Pancreas (tissue), 10 donors: Measurements from ENCODE around the gene ALLC. TPM values are rescaled to one million over a fixed set of nuclear protein-coding genes. Genes with fewer than 3 reads are reported as not detected.

Source experiments
- ATAC-seq, 4 donors: fragments of 200-7000 bp; cut with Tn5 transposase; one replicate each; pipeline versions ENCODE4 v1.8.0 to v1.9.1; 2020; ENCODE audit warnings: mild to moderate bottlenecking in 4 of 4, moderate library complexity in 4 of 4
- DNase-seq, 6 donors: peaks; one replicate each; pipeline ENCODE4 v3.0.0-alpha.2; 2020
- FAIRE-seq: peaks from 2 replicates; lab custom pipeline; 2012; peaks lifted over from hg19 to GRCh38; lab: Jason Lieb, UNC
- H3K27ac ChIP-seq, 4 donors: fragments of 200-600 bp; sonication (generic); 1 replicate in 3 of 4; 2 replicates in 1 of 4; pipeline versions ENCODE4 v1.5.0 to v1.8.0; 2020
- H3K27me3 ChIP-seq, 4 donors: fragments of 200-600 bp; one replicate each; pipeline ENCODE4 v1.8.0; 2021
- H3K36me3 ChIP-seq, 3 donors: fragments of 200-600 bp; sonication (generic) in 1 of 3; one replicate each; pipeline versions ENCODE4 v1.5.0 to v1.8.0; 2020 to 2021
- H3K4me1 ChIP-seq, 3 donors: fragments of 200-600 bp; one replicate each; pipeline ENCODE4 v1.8.0; 2021
- H3K4me3 ChIP-seq, 4 donors: fragments of 200-600 bp; sonication (generic) in 2 of 4; one replicate each; pipeline versions ENCODE4 v1.5.0 to v1.8.0; 2020 to 2021
- H3K9me3 ChIP-seq, 4 donors: fragments of 200-600 bp; one replicate each; pipeline ENCODE4 v1.8.0; 2021
- WGBS, 2 donors: extraction: QIAGEN DNeasy Blood & Tissue Kit; methylation state at CpG; one replicate each; pipeline ENCODE4 v1.1.7; 2013; 5-methylcytosine and 5-hydroxymethylcytosine counted together
- intact Hi-C, 3 donors: fragments of 100-400 bp; cut with DNase I; formaldehyde crosslinking; loops; one replicate each; pipeline versions ENCODE4 v1.11.1 to v1.14.2; 2022
- polyA plus RNA-seq, 2 donors: library from polyadenylated mRNA; stranded (reverse); fragments of 200-250 nt; gene quantifications; one replicate each; pipeline ENCODE4 v1.2.3, GENCODE V29; 2013
- total RNA-seq, 6 donors: library from RNA; stranded (reverse); fragmentation: NEBNext Ultra II Directional in 4 of 6; extraction: Animal tissue kit (Norgen Biotek cat#: 25700) in 4 of 6; gene quantifications; one replicate each; pipeline versions ENCODE4 v1.2.1 to v1.2.4, GENCODE V29; 2021 to 2023
- TF ChIP-seq, protein P1 (sequence below), 4 donors: fragments of 200-600 bp; sonication (generic) in 3 of 4; IDR thresholded peaks; one replicate each; pipeline versions ENCODE4 v1.5.0 to v1.8.0; 2021; ENCODE audit warnings: antibody characterized with exemption in 4 of 4
- donor health status: healthy with polysubstance abuse.
- donor health status: DM: no; HTN: no; CAD: no; lungs with moderate emphysema.
- donor health status: DM: no; HTN: no; CAD: no.
- donor health status: control.
- donor health status: control.
- donor health status: Bipolar disorder and iron deficiency.
- donor health status: DM: yes; HTN: yes; CAD: no.
- donor health status: DM: no; HTN: no; CAD: no.
- donor health status: DM: no; HTN: no; CAD: no.
- donor health status: DM: yes; HTN: yes; CAD: no.

The ALLC gene
- total and polyA plus RNA-seq, 8 donors: 0.68 to 0.75 TPM; not detected in 6

DNA sequence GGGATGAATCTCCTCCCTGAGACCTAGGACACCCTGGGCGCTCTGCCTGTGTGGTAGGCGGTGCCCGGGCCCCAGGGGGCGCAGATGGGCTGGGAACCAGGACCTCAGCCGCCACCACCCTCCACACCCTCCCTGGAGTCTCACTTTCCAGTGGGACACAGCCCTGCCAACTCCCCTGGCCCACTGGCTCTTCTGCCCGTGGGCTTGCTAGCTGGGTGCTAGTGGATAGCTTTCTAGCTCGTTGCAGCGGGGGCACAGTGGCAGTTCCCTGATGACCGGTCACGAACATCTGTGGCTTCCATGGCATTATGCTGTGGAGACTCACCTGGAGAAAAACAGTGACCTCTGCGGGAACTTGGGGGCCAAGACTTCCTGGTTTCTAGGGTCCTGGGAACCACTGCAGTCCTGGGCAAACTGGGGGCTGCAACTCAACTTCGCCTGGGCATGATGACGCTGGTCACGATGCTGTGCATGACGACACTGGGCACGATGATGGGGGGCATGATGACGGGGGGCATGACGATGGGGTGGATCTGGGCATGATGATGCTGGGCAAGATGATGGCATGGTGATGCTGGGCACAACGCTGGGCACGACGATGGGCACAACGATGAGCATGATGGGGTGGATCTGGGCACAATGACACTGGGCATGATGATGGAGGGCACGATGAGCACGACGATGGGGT, 31.0 kb upstream of the ALLC start:
- TF ChIP-seq, protein P1, sequence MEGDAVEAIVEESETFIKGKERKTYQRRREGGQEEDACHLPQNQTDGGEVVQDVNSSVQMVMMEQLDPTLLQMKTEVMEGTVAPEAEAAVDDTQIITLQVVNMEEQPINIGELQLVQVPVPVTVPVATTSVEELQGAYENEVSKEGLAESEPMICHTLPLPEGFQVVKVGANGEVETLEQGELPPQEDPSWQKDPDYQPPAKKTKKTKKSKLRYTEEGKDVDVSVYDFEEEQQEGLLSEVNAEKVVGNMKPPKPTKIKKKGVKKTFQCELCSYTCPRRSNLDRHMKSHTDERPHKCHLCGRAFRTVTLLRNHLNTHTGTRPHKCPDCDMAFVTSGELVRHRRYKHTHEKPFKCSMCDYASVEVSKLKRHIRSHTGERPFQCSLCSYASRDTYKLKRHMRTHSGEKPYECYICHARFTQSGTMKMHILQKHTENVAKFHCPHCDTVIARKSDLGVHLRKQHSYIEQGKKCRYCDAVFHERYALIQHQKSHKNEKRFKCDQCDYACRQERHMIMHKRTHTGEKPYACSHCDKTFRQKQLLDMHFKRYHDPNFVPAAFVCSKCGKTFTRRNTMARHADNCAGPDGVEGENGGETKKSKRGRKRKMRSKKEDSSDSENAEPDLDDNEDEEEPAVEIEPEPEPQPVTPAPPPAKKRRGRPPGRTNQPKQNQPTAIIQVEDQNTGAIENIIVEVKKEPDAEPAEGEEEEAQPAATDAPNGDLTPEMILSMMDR (IDR thresholded peaks at IDR 0.05): no peak
- FAIRE-seq (no peak), ATAC-seq (no peak), DNase-seq (peak in 1 of 6 donors; percentile 33)
- no peaks in the 10 kb centered on the region for H3K4me1 ChIP-seq
- no peaks in the 10 kb centered on the region for H3K27me3 ChIP-seq
- H3K27ac ChIP-seq: no peak overlapping the region
- intact Hi-C loops: no loop called here
- no peaks in the 10 kb centered on the region for H3K36me3 ChIP-seq
- WGBS, 2 donors: 75 to 90% methylated on average over 25 of the region's 25 CpGs
- H3K9me3 ChIP-seq: no peaks in the 10 kb centered on the region
- H3K4me3 ChIP-seq: no peak overlapping the region

DNA sequence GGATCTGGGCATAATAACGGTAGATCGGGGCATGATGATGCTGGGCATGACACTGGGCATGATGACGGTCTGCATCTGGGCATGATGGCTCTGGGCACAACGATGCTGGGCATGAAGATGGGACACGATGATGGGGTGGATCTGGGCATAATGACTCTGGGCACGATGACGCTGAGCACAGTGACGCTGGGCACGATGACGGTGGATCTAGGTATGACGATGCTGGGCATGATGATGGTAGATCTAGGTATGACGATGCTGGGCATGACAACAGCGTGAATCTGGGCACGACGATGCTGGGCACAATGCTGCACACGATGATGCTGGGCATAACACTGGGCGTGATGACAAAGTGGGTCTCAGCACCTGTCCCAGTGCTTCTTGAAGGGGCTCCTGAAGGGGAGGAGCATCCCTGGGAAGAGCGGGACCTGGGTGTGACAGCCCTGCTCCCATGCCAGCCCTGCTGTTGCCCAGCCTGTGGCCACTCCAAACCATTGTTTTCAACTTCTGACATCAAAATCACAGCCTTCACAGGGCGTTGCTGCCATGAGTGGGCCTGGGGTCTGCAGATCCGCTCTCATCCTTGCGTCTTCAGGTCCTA, 30.4 kb upstream of the ALLC start:
- DNase-seq: peak in 1 of 6 donors; percentile 13
- no peaks in the 10 kb centered on the region for H3K36me3 ChIP-seq

DNA sequence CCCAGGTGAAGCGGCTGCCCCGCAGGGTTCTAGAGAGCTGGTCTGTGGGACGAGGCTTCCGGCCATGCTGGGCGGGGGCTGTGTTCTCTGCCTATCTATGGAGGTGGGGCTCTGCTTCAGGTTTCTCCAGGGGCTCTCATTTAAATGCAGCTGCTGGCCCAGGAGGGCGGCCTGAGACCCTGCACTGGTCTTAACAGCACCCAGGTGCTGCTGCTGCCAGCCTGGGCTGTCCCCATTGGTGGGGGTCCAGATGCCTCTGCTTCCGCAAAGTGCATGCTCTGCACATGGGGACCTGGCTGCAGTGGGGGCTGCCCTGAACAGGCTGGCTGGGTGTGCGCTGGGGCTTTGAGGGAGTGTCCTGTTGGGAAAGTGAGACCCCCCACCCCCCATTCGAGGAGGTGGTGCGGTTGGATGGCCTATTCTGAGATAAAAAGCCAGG, 29.7 kb upstream of the ALLC start:
- H3K27me3 ChIP-seq: no peaks in the 10 kb centered on the region
- no peaks in the 10 kb centered on the region for H3K4me1 ChIP-seq
- intact Hi-C loops: no loop called here
- peak in 1 of 6 donors; percentile 44 for DNase-seq
- no peaks in the 10 kb centered on the region for H3K36me3 ChIP-seq
- no peak for ATAC-seq
- H3K27ac ChIP-seq: no peak overlapping the region
- TF ChIP-seq, protein P1 (IDR thresholded peaks at IDR 0.05): no peak
- 77 to 89% methylated on average over 10 of the region's 10 CpGs for WGBS, 2 donors
- H3K9me3 ChIP-seq: no peaks in the 10 kb centered on the region
- no peak for FAIRE-seq
- no peak overlapping the region for H3K4me3 ChIP-seq

More for the DNA sequence above, 30.4 kb upstream of the ALLC start:
- Histone ChIP-seq H3K27me3 (no peaks in the 10 kb centered on the region), H3K27ac (no peak overlapping the region), H3K9me3 (no peaks in the 10 kb centered on the region), H3K4me3 (no peak overlapping the region), H3K4me1 (no peaks in the 10 kb centered on the region)
- TF ChIP-seq, protein P1 (IDR thresholded peaks at IDR 0.05): no peak
- ATAC-seq: no peak
- FAIRE-seq: no peak
- intact Hi-C loops: no loop called here
- 81 to 95% methylated on average over 21 of the region's 21 CpGs for WGBS, 2 donors

- FAIRE-seq: no peak
- H3K27ac ChIP-seq: no peak overlapping the region
- ATAC-seq: no peak
- no peaks in the 10 kb centered on the region for H3K9me3 ChIP-seq
- TF ChIP-seq, protein P1 (IDR thresholded peaks at IDR 0.05): no peak
- H3K4me1 ChIP-seq: no peaks in the 10 kb centered on the region
- no peaks in the 10 kb centered on the region for H3K27me3 ChIP-seq
- H3K4me3 ChIP-seq: no peak overlapping the region
- peak in 1 of 6 donors; percentile 44 for DNase-seq
- intact Hi-C loops: no loop called here
- 38 to 54% methylated on average over 12 of the region's 12 CpGs for WGBS, 2 donors
- no peaks in the 10 kb centered on the region for H3K36me3 ChIP-seq
Observed at GRCh38 chr2:3628800-3629199, 29.2 kb upstream of the ALLC start.

DNA sequence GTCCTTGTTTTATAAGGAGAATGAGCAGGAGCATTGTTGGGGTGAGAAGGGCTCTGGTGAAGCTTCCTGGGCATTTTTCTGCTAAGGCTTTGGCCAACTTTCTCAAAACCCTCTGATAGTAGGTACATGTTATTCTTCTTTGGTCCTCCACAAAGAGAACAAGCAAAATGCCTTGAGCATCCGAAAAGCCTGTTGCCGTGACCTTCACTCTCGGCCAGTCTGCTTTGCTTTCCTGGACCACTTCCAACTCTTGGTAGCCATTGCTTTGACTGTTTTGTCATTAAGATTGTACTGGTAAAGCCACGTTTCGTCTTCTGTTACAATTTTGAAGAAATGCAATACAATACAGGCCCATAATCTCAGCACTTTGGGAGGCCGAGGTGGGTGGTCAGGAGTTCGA, 27.4 kb upstream of the ALLC start:
- Histone ChIP-seq H3K4me3 (no peak overlapping the region), H3K9me3 (no peaks in the 10 kb centered on the region), H3K4me1 (no peaks in the 10 kb centered on the region), H3K36me3 (no peaks in the 10 kb centered on the region), H3K27ac (no peak overlapping the region), H3K27me3 (no peaks in the 10 kb centered on the region)
- FAIRE-seq (no peak), DNase-seq (no peak), ATAC-seq (no peak)
- 67 to 80% methylated on average over 7 of the region's 7 CpGs for WGBS, 2 donors
- intact Hi-C loops: no loop called here
- TF ChIP-seq, protein P1 (IDR thresholded peaks at IDR 0.05): no peak
